ENCODE measurements around the gene TRNT1.

GRCh38 chr3:3179407-3180094 lies 52.8 kb downstream of the TRNT1 start, which contains the start of gene CRBN:
- TF ChIP-seq, protein P1, sequence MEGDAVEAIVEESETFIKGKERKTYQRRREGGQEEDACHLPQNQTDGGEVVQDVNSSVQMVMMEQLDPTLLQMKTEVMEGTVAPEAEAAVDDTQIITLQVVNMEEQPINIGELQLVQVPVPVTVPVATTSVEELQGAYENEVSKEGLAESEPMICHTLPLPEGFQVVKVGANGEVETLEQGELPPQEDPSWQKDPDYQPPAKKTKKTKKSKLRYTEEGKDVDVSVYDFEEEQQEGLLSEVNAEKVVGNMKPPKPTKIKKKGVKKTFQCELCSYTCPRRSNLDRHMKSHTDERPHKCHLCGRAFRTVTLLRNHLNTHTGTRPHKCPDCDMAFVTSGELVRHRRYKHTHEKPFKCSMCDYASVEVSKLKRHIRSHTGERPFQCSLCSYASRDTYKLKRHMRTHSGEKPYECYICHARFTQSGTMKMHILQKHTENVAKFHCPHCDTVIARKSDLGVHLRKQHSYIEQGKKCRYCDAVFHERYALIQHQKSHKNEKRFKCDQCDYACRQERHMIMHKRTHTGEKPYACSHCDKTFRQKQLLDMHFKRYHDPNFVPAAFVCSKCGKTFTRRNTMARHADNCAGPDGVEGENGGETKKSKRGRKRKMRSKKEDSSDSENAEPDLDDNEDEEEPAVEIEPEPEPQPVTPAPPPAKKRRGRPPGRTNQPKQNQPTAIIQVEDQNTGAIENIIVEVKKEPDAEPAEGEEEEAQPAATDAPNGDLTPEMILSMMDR (IDR thresholded peaks at IDR 0.05), result peak; percentile 92 to 99 (median 95)
- TF ChIP-seq POLR2A (IDR thresholded peaks at IDR 0.05), result no peak
- no peak for TF ChIP-seq EP300 (IDR thresholded peaks at IDR 0.05)

Measured in ovary (tissue), 3 donors.